ENCODE results near the gene SERPINB10.
A peak's percentile ranks its signal among the peaks of the same experiment; 100 is the strongest.
"Not testable (repeated sequence)": the region's sequence is repeated elsewhere in the genome, so short reads cannot be mapped to it uniquely, and the experiment has no call there.

SERPINB10 gene

DNA sequence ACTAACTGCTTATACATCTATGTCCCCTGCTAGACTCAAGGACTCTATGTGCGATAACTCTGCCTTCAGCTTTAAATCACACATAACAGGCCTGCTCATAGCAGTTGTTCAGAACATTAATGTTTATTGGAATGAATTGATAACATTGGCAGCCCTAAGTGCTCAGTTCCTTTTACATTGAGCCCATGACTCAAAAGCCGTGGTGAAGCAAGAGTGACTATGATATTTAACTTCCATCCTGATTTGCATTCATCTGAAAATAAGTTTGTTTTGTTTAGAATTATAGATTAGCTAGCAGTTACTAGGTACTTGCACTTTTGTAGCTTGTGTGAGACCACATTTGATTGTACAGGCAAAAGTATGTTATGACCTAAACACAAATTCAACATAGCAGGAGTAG is 14.3 kb downstream of the SERPINB10 start:
- no peaks in the 10 kb centered on the region for H3K9me3 ChIP-seq (ENCODE audit: severe bottlenecking)
- DNase-seq = no peak
- no peaks in the 10 kb centered on the region for H3K27me3 ChIP-seq (ENCODE audit: insufficient read depth, low read depth, severe bottlenecking)
- no peaks in the 10 kb centered on the region for H3K36me3 ChIP-seq
- H3K27ac ChIP-seq = no peak overlapping the region
- no peak overlapping the region for H3K4me3 ChIP-seq (ENCODE audit: low read depth, low read length)
- TF ChIP-seq, protein P1, sequence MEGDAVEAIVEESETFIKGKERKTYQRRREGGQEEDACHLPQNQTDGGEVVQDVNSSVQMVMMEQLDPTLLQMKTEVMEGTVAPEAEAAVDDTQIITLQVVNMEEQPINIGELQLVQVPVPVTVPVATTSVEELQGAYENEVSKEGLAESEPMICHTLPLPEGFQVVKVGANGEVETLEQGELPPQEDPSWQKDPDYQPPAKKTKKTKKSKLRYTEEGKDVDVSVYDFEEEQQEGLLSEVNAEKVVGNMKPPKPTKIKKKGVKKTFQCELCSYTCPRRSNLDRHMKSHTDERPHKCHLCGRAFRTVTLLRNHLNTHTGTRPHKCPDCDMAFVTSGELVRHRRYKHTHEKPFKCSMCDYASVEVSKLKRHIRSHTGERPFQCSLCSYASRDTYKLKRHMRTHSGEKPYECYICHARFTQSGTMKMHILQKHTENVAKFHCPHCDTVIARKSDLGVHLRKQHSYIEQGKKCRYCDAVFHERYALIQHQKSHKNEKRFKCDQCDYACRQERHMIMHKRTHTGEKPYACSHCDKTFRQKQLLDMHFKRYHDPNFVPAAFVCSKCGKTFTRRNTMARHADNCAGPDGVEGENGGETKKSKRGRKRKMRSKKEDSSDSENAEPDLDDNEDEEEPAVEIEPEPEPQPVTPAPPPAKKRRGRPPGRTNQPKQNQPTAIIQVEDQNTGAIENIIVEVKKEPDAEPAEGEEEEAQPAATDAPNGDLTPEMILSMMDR (IDR thresholded peaks at IDR 0.05; ENCODE audit: low read depth, low read length) = no peak

DNA sequence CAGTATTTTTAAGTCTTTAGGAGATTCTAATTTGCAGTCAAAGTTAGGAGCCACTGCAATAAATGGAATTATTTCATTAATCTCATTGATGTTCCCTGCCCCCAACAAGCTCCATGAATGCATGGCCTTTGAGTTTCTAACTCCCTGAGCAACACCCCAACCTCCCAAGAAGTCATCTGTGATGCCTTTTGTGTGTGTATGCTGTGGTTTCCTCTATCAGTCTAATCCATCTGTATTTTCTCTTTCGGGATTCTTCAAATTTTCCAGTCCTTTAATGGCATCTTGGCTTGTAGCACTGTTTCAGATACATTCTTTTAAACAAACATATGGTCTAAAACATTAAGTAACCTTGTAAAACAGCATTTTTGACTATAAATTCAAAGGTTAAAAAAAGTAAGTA is 16.8 kb downstream of the SERPINB10 start:
- Histone ChIP-seq H3K36me3 (no peaks in the 10 kb centered on the region), H3K9me3 (ENCODE audit: severe bottlenecking) (no peaks in the 10 kb centered on the region), H3K27me3 (ENCODE audit: insufficient read depth, low read depth, severe bottlenecking) (no peaks in the 10 kb centered on the region), H3K27ac (no peak overlapping the region), H3K4me3 (ENCODE audit: low read depth, low read length) (no peak overlapping the region)
- no peak for DNase-seq
- TF ChIP-seq, protein P1 (IDR thresholded peaks at IDR 0.05; ENCODE audit: low read depth, low read length) = no peak

DNA sequence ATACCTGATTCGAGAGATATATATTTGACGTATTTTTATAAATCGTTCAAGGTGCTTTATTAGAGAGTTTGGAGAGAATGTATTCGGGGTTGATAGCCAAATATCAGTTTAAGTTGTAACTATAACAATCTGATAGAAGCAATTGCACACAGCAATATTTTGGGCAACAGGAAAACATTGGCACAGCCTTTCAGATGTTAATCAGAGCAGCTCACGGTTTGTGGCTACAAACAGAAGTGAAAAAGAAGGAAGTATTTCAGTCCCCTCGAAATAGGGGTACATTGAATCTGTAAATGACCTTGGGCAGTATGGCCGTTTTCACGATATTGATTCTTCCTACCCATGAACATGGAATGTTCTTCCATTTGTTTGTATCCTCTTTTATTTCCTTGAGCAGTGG is 20.6 kb downstream of the SERPINB10 start:
- DNase-seq = no peak
- no peak overlapping the region for H3K4me3 ChIP-seq (ENCODE audit: low read depth, low read length)
- no peak overlapping the region for H3K27ac ChIP-seq
- TF ChIP-seq, protein P1 (IDR thresholded peaks at IDR 0.05; ENCODE audit: low read depth, low read length) = no peak
- no peaks in the 10 kb centered on the region for H3K27me3 ChIP-seq (ENCODE audit: insufficient read depth, low read depth, severe bottlenecking)
- no peaks in the 10 kb centered on the region for H3K36me3 ChIP-seq
- no peaks in the 10 kb centered on the region for H3K9me3 ChIP-seq (ENCODE audit: severe bottlenecking)

- H3K36me3 ChIP-seq; H3K27me3 ChIP-seq (ENCODE audit: insufficient read depth, low read depth, severe bottlenecking); H3K9me3 ChIP-seq (ENCODE audit: severe bottlenecking); H3K27ac ChIP-seq; DNase-seq; H3K4me3 ChIP-seq (ENCODE audit: low read depth, low read length): not testable (repeated sequence)
Observed at GRCh38 chr18:63929369-63929768, 21.6 kb downstream of the SERPINB10 start.

- Histone ChIP-seq H3K27me3 (ENCODE audit: insufficient read depth, low read depth, severe bottlenecking) (no peaks in the 10 kb centered on the region), H3K4me3 (ENCODE audit: low read depth, low read length) (no peak overlapping the region), H3K9me3 (ENCODE audit: severe bottlenecking) (no peaks in the 10 kb centered on the region), H3K27ac (no peak overlapping the region), H3K36me3 (no peaks in the 10 kb centered on the region)
- TF ChIP-seq, protein P1 (IDR thresholded peaks at IDR 0.05; ENCODE audit: low read depth, low read length) = no peak
- no peak for DNase-seq
Observed at GRCh38 chr18:63930773-63931354, 23.1 kb downstream of the SERPINB10 start.

DNA sequence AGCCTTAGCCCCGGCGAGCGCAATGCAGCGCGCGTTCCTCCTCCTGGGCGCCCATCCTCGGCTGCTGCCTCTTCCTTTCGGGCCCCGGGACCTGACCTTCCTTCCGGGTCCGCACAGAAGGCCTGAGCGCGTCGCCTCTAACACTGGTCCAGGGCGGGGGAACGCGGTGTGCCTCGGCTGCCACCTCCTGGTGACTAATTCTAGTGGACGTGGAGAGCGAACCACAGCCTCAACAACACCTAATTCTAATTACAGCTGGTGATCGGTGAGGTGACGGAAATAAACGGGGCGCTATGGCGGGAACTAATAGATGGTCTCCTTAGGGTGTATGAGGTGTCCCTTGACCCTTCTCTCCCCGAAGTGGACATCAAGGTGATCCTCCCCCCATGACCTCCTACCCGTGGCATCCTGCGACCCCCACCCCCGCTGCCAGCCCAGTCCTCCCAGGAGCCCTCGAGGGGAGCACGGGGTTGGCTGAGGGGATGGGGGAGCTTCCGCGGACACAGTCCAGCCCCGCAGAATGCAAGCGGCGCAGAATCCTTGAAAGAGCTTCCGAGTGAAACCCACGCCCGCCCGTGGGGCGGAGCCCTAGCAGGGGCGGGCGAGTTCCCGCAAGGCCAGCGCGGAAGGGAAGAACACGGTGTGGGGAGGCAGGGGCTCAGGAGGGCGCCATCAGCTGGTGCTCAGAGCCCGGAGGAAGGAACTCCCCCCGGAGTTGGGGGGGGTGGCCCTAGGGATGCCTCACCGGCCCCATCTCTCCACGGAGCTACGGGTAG is 28.6 kb downstream of the SERPINB10 start:
- Histone ChIP-seq H3K4me3 (ENCODE audit: low read depth, low read length) (peak overlapping the region; percentile 68), H3K27me3 (ENCODE audit: insufficient read depth, low read depth, severe bottlenecking) (no peaks in the 10 kb centered on the region), H3K36me3 (no peaks in the 10 kb centered on the region), H3K9me3 (ENCODE audit: severe bottlenecking) (no peaks in the 10 kb centered on the region), H3K27ac (no peak overlapping the region)
- TF ChIP-seq, protein P1 (IDR thresholded peaks at IDR 0.05; ENCODE audit: low read depth, low read length) = peak; percentile 93
- peak; percentile 95 for DNase-seq
